Measurements from ENCODE around the gene SMU1. TPM values are rescaled to one million over a fixed set of nuclear protein-coding genes. Genes with fewer than 3 reads are reported as not detected.

SMU1 gene
- total and polyA plus RNA-seq, 2 donors (not counting 1 experiment from before 2014, with no cell fraction given), result 19.1 to 31.0 TPM

GRCh38 chr9:33082538-33083326 lies 6.3 kb upstream of the SMU1 start:
- no peak overlapping the region for H3K27ac ChIP-seq (ENCODE audit: insufficient read depth, low read length)
- no peaks in the 10 kb centered on the region for H4K20me1 ChIP-seq (ENCODE audit: control insufficient read depth, extremely low read depth, insufficient read depth, low read length)
- no peaks in the 10 kb centered on the region for H3K36me3 ChIP-seq (ENCODE audit: control insufficient read depth, insufficient read depth, low read length)
- H3K4me1 ChIP-seq (ENCODE audit: control insufficient read depth, extremely low read depth, insufficient read depth, low read length), result no peaks in the 10 kb centered on the region
- no peak overlapping the region for H3K4me3 ChIP-seq (replicated peaks in 1 of 4; ENCODE audit: control extremely low read depth in 1 of 4, insufficient read depth in 1 of 4, low read depth in 3 of 4, low read length in 4 of 4)
- no peak overlapping the region for H2AFZ ChIP-seq (ENCODE audit: low read length)
- TF ChIP-seq CTCF (conservative IDR thresholded peaks at IDR 0.05 in 1 of 2, IDR thresholded peaks at IDR 0.05 in 1 of 2; ENCODE audit: low read depth in 1 of 2, low read length in 2 of 2) (no peak), EZH2 (IDR thresholded peaks at IDR 0.05; ENCODE audit: low read length, missing control alignments) (no peak)
- H3K79me2 ChIP-seq (ENCODE audit: control insufficient read depth, insufficient read depth, low read length), result no peaks in the 10 kb centered on the region
- H3K27me3 ChIP-seq (ENCODE audit: control insufficient read depth, insufficient read depth, low read length), result no peaks in the 10 kb centered on the region
- DNase-seq (ENCODE audit: low read depth in 2 of 2), result peak in 1 of 2 donors; percentile 43
- no peak overlapping the region for H3K4me2 ChIP-seq (ENCODE audit: extremely low read depth, insufficient read depth, low read length)
- no peaks in the 10 kb centered on the region for H3K9me3 ChIP-seq (ENCODE audit: control insufficient read depth, insufficient read depth, low read depth, low read length)
- H3K9ac ChIP-seq (ENCODE audit: insufficient read depth, low read length), result no peak overlapping the region

GRCh38 chr9:33082128-33082527 lies 5.7 kb upstream of the SMU1 start:
- Histone ChIP-seq H3K9me3 (ENCODE audit: control insufficient read depth, insufficient read depth, low read depth, low read length) (no peaks in the 10 kb centered on the region), H4K20me1 (ENCODE audit: control insufficient read depth, extremely low read depth, insufficient read depth, low read length) (no peaks in the 10 kb centered on the region), H3K36me3 (ENCODE audit: control insufficient read depth, insufficient read depth, low read length) (no peaks in the 10 kb centered on the region), H3K79me2 (ENCODE audit: control insufficient read depth, insufficient read depth, low read length) (no peaks in the 10 kb centered on the region), H3K27me3 (ENCODE audit: control insufficient read depth, insufficient read depth, low read length) (no peaks in the 10 kb centered on the region), H3K4me3 (replicated peaks in 1 of 4; ENCODE audit: control extremely low read depth in 1 of 4, insufficient read depth in 1 of 4, low read depth in 3 of 4, low read length in 4 of 4) (no peak overlapping the region), H3K4me1 (ENCODE audit: control insufficient read depth, extremely low read depth, insufficient read depth, low read length) (no peaks in the 10 kb centered on the region), H2AFZ (ENCODE audit: low read length) (no peak overlapping the region), H3K27ac (ENCODE audit: insufficient read depth, low read length) (no peak overlapping the region), H3K4me2 (ENCODE audit: extremely low read depth, insufficient read depth, low read length) (no peak overlapping the region), H3K9ac (ENCODE audit: insufficient read depth, low read length) (no peak overlapping the region)
- no peak for TF ChIP-seq CTCF (conservative IDR thresholded peaks at IDR 0.05 in 1 of 2, IDR thresholded peaks at IDR 0.05 in 1 of 2; ENCODE audit: low read depth in 1 of 2, low read length in 2 of 2)
- no peak for TF ChIP-seq EZH2 (IDR thresholded peaks at IDR 0.05; ENCODE audit: low read length, missing control alignments)
- no peak for DNase-seq (ENCODE audit: low read depth in 2 of 2)

GRCh38 chr9:33081128-33081851 lies 4.8 kb upstream of the SMU1 start:
- H3K4me1 ChIP-seq (ENCODE audit: control insufficient read depth, extremely low read depth, insufficient read depth, low read length), result no peaks in the 10 kb centered on the region
- peaks cover 2% of the 10 kb centered on the region for H3K79me2 ChIP-seq (ENCODE audit: control insufficient read depth, insufficient read depth, low read length)
- peak overlapping the region; percentile 66 for H3K4me2 ChIP-seq (ENCODE audit: extremely low read depth, insufficient read depth, low read length)
- no peaks in the 10 kb centered on the region for H3K27me3 ChIP-seq (ENCODE audit: control insufficient read depth, insufficient read depth, low read length)
- H3K9me3 ChIP-seq (ENCODE audit: control insufficient read depth, insufficient read depth, low read depth, low read length), result no peaks in the 10 kb centered on the region
- no peaks in the 10 kb centered on the region for H4K20me1 ChIP-seq (ENCODE audit: control insufficient read depth, extremely low read depth, insufficient read depth, low read length)
- peak; percentile 86 to 93 for DNase-seq (ENCODE audit: low read depth in 2 of 2)
- H3K4me3 ChIP-seq (replicated peaks in 1 of 4; ENCODE audit: control extremely low read depth in 1 of 4, insufficient read depth in 1 of 4, low read depth in 3 of 4, low read length in 4 of 4), result peak overlapping the region in 3 of 4 experiments; percentile 27 to 54 (median 50)
- H3K36me3 ChIP-seq (ENCODE audit: control insufficient read depth, insufficient read depth, low read length), result no peaks in the 10 kb centered on the region
- no peak for TF ChIP-seq EZH2 (IDR thresholded peaks at IDR 0.05; ENCODE audit: low read length, missing control alignments)
- peak; percentile 73 to 82 for TF ChIP-seq CTCF (conservative IDR thresholded peaks at IDR 0.05 in 1 of 2, IDR thresholded peaks at IDR 0.05 in 1 of 2; ENCODE audit: low read depth in 1 of 2, low read length in 2 of 2)
- H3K27ac ChIP-seq (ENCODE audit: insufficient read depth, low read length), result no peak overlapping the region
- no peak overlapping the region for H3K9ac ChIP-seq (ENCODE audit: insufficient read depth, low read length)
- peak overlapping the region; percentile 65 for H2AFZ ChIP-seq (ENCODE audit: low read length)
